H1 (cell line): ENCODE data around the gene COX7A1. TPM values are rescaled to one million over a fixed set of nuclear protein-coding genes. Genes with fewer than 3 reads are reported as not detected.

ENCODE experiments used
- CTCF ChIA-PET: fragments of 300-600 bp; sonication (Branson Sonifier 250); formaldehyde crosslinking; loops from one replicate; lab custom pipeline; 2021; ENCODE audit not compliant: partially characterized antibody; lab: Charles Lee
- POLR2A ChIA-PET: fragments of 300-600 bp; sonication (Branson Sonifier 250); formaldehyde crosslinking; loops from one replicate; lab custom pipeline; 2021; ENCODE audit warnings: inconsistent platforms; ENCODE audit not compliant: partially characterized antibody; lab: Charles Lee
- DNase-seq, 2 experiments: peaks; one replicate each; pipeline versions ENCODE4 v3.0.0 to v3.0.0-alpha.2; 2010 to 2022; ENCODE audit warnings: low spot score in 2 of 2, low read depth in 1 of 2, mixed read lengths in 1 of 2
- FAIRE-seq: peaks from 2 replicates; lab custom pipeline; 2011; peaks lifted over from hg19 to GRCh38; lab: Jason Lieb, UNC
- H2AFZ ChIP-seq: 2 replicates; pipeline ENCODE4 v1.8.1; 2012; ENCODE audit warnings: low read length, inconsistent platforms
- H2AK5ac ChIP-seq: 2 replicates; pipeline ENCODE4 v1.6.1; 2013; ENCODE audit warnings: low read depth, low read length
- H2BK120ac ChIP-seq: replicated peaks from 2 replicates; pipeline ENCODE3; 2013; ENCODE audit warnings: low read depth, low read length, inconsistent platforms
- H2BK12ac ChIP-seq: 2 replicates; pipeline ENCODE4 v1.6.1; 2013; ENCODE audit warnings: low read depth, low read length
- H2BK15ac ChIP-seq: 2 replicates; pipeline ENCODE4 v1.6.1; 2013; ENCODE audit warnings: low read length
- H2BK20ac ChIP-seq: 2 replicates; pipeline ENCODE4 v1.6.1; 2013; ENCODE audit warnings: low read length
- H2BK5ac ChIP-seq: 2 replicates; pipeline ENCODE4 v1.6.1; 2013; ENCODE audit warnings: low read depth, low read length
- H3K14ac ChIP-seq: 2 replicates; pipeline ENCODE4 v1.6.1; 2013; ENCODE audit warnings: inconsistent platforms; ENCODE audit not compliant: insufficient read length
- H3K18ac ChIP-seq: 2 replicates; pipeline ENCODE4 v1.6.1; 2013; ENCODE audit warnings: low read length; ENCODE audit errors: extremely low read depth
- H3K23ac ChIP-seq: 2 replicates; pipeline ENCODE4 v1.6.1; 2013; ENCODE audit warnings: inconsistent platforms; ENCODE audit not compliant: insufficient read length
- H3K23me2 ChIP-seq: 2 replicates; pipeline ENCODE4 v1.6.1; 2013; ENCODE audit warnings: low read depth, low read length
- H3K27ac ChIP-seq: 2 replicates; pipeline ENCODE4 v1.6.1; 2011; ENCODE audit warnings: low read depth, low read length, inconsistent platforms
- H3K27me3 ChIP-seq, 4 experiments: replicated peaks in 1 of 4; 1 replicate in 1 of 4; 2 replicates in 3 of 4; pipeline versions ENCODE4 v1.6.1 to v1.8.1; 2011 to 2013; ENCODE audit warnings: low read length in 3 of 4, mild to moderate bottlenecking in 3 of 4, inconsistent platforms in 2 of 4, mixed read lengths in 2 of 4, moderate library complexity in 1 of 4; ENCODE audit not compliant: control insufficient read depth in 3 of 4, insufficient read depth in 3 of 4; ENCODE audit errors: extremely low read depth in 1 of 4
- H3K36me3 ChIP-seq, 4 experiments: 2 replicates each; pipeline versions ENCODE4 v1.6.1 to v1.8.1; 2011 to 2013; ENCODE audit warnings: mild to moderate bottlenecking in 4 of 4, low read length in 3 of 4, moderate library complexity in 2 of 4, control low read depth in 1 of 4, inconsistent platforms in 1 of 4; ENCODE audit not compliant: insufficient read depth in 4 of 4, control insufficient read depth in 2 of 4
- H3K4ac ChIP-seq: replicated peaks from 2 replicates; pipeline ENCODE3; 2013; ENCODE audit warnings: low read length, low read depth, mixed read lengths, inconsistent platforms; ENCODE audit not compliant: insufficient read length
- H3K4me1 ChIP-seq, 4 experiments: replicated peaks in 1 of 4; 1 replicate in 1 of 4; 2 replicates in 3 of 4; pipeline versions ENCODE4 v1.6.1 to v1.8.1; 2011 to 2013; ENCODE audit warnings: low read length in 3 of 4, inconsistent platforms in 2 of 4, mixed read lengths in 1 of 4; ENCODE audit not compliant: insufficient read depth in 4 of 4, control insufficient read depth in 3 of 4
- H3K4me2 ChIP-seq, 2 experiments: 2 replicates each; pipeline versions ENCODE4 v1.6.1 to v1.8.1; 2011 to 2013; ENCODE audit warnings: low read depth in 2 of 2, low read length in 2 of 2, control low read depth in 1 of 2, inconsistent platforms in 1 of 2, mild to moderate bottlenecking in 1 of 2; ENCODE audit not compliant: insufficient read depth in 1 of 2
- H3K4me3 ChIP-seq, 4 experiments: fragments of 200-600, 300-600 bp in 1 of 4; sonication (generic), shearing (Covaris generic), sonication (Bioruptor Twin) in 1 of 4; 2 replicates each; pipeline versions ENCODE4 v1.5.1 to v1.8.1; 2011 to 2016; ENCODE audit warnings: low read length in 4 of 4, low read depth in 3 of 4, control low read depth in 2 of 4, inconsistent platforms in 2 of 4, mild to moderate bottlenecking in 2 of 4, mixed read lengths in 1 of 4, moderate library complexity in 1 of 4; ENCODE audit not compliant: insufficient read depth in 2 of 4; ENCODE audit errors: extremely low read depth in 1 of 4
- H3K56ac ChIP-seq: replicated peaks from 2 replicates; pipeline ENCODE3; 2013; ENCODE audit warnings: low read depth, mild to moderate bottlenecking, mixed read lengths, low read length, inconsistent platforms; ENCODE audit not compliant: insufficient read length
- H3K79me1 ChIP-seq: 2 replicates; pipeline ENCODE4 v1.6.1; 2013; ENCODE audit warnings: low read depth, low read length, control low read depth
- H3K79me2 ChIP-seq, 2 experiments: 2 replicates each; pipeline versions ENCODE4 v1.6.1 to v1.8.1; 2012 to 2013; ENCODE audit warnings: low read length in 2 of 2, mild to moderate bottlenecking in 2 of 2, inconsistent platforms in 1 of 2; ENCODE audit not compliant: insufficient read depth in 2 of 2, control insufficient read depth in 1 of 2
- H3K9ac ChIP-seq, 4 experiments: replicated peaks in 1 of 4; 1 replicate in 1 of 4; 2 replicates in 3 of 4; pipeline versions ENCODE4 v1.6.1 to v1.8.1; 2011 to 2013; ENCODE audit warnings: low read depth in 3 of 4, low read length in 3 of 4, control low read depth in 2 of 4, mild to moderate bottlenecking in 2 of 4, moderate library complexity in 2 of 4, inconsistent platforms in 1 of 4; ENCODE audit errors: extremely low read depth in 1 of 4
- H3K9me3 ChIP-seq, 2 experiments: 2 replicates each; pipeline versions ENCODE4 v1.6.1 to v1.8.1; 2012 to 2013; ENCODE audit warnings: mild to moderate bottlenecking in 2 of 2, moderate library complexity in 2 of 2, control low read depth in 1 of 2, inconsistent platforms in 1 of 2, low read depth in 1 of 2, low read length in 1 of 2, mixed read lengths in 1 of 2; ENCODE audit not compliant: insufficient read depth in 2 of 2
- H4K20me1 ChIP-seq, 2 experiments: replicated peaks in 1 of 2; 2 replicates each; pipeline versions ENCODE3 to v1.8.1; 2011 to 2013; ENCODE audit warnings: inconsistent platforms in 2 of 2, low read length in 2 of 2, mild to moderate bottlenecking in 1 of 2; ENCODE audit not compliant: insufficient read depth in 2 of 2, control insufficient read depth in 1 of 2
- H4K5ac ChIP-seq: 2 replicates; pipeline ENCODE4 v1.6.1; 2013; ENCODE audit warnings: low read length, low read depth, mixed read lengths, inconsistent platforms; ENCODE audit not compliant: insufficient read length
- H4K8ac ChIP-seq: 2 replicates; pipeline ENCODE4 v1.8.0; 2013; ENCODE audit warnings: mild to moderate bottlenecking, moderate library complexity, low read length, inconsistent platforms; ENCODE audit not compliant: insufficient read depth; ENCODE audit errors: extremely low read depth
- H4K91ac ChIP-seq: replicated peaks from 2 replicates; pipeline ENCODE3; 2013; ENCODE audit warnings: low read length, mixed read lengths, inconsistent platforms; ENCODE audit not compliant: insufficient read length
- CEBPB ChIP-seq: IDR thresholded peaks from 2 replicates; pipeline ENCODE4 v1.6.1; 2012; ENCODE audit warnings: low read depth, low read length
- JUN ChIP-seq: IDR thresholded peaks from 2 replicates; pipeline ENCODE4 v1.6.1; 2011; ENCODE audit warnings: low read depth, mild to moderate bottlenecking, improper control_type of control experiment, low read length
- KDM5A ChIP-seq: fragments of 200-600 bp; IDR thresholded peaks from 2 replicates; pipeline ENCODE4 v1.7.1; 2012; ENCODE audit warnings: mild to moderate bottlenecking, low read length, inconsistent platforms, mixed read lengths
- POLR2AphosphoS5 ChIP-seq: IDR thresholded peaks from 2 replicates; pipeline ENCODE4 v1.6.1; 2011; ENCODE audit warnings: low read depth, low read length
- RFX5 ChIP-seq: IDR thresholded peaks from 2 replicates; pipeline ENCODE4 v1.6.1; 2011; ENCODE audit warnings: low read depth, low read length, improper control_type of control experiment, borderline replicate concordance
- RXRA ChIP-seq: IDR thresholded peaks from 2 replicates; pipeline ENCODE4 v1.6.1; 2011; ENCODE audit warnings: low read depth, mild to moderate bottlenecking, low read length, moderate library complexity; ENCODE audit not compliant: insufficient read depth
- TAF1 ChIP-seq: IDR thresholded peaks from 2 replicates; pipeline ENCODE4 v1.6.1; 2011; ENCODE audit warnings: mild to moderate bottlenecking, low read depth, low read length
- ZNF274 ChIP-seq: IDR thresholded peaks from 2 replicates; pipeline ENCODE4 v1.7.0; 2012; ENCODE audit warnings: low read length, borderline replicate concordance; ENCODE audit errors: extremely low read depth
- WGBS, 2 experiments: shearing (Covaris generic) in 1 of 2; methylation state at CpG; one replicate each; pipeline versions ENCODE4 v1.1.6 to v1.1.7; 2013 to 2015; ENCODE audit warnings: low lambda C conversion rate in 2 of 2, mixed read lengths in 2 of 2, inconsistent platforms in 1 of 2, low coverage in 1 of 2, missing lambda C conversion rate in 1 of 2; ENCODE audit not compliant: insufficient replicate concordance in 2 of 2, insufficient coverage in 1 of 2, insufficient read length in 1 of 2; ENCODE audit errors: extremely low coverage in 1 of 2, missing lambda C conversion rate in 1 of 2; 5-methylcytosine and 5-hydroxymethylcytosine counted together
- polyA plus RNA-seq, 7 experiments: library from polyadenylated mRNA; depleted of rRNA in 3 of 7; stranded (reverse) in 5 of 7; unstranded in 2 of 7; fragments of >200 nt in 5 of 7; fragments of 200-250 nt in 2 of 7; gene quantifications; 1 replicate in 5 of 7; 2 replicates in 1 of 7; 4 replicates in 1 of 7; pipeline versions ENCODE4 v1.2.1 to v1.2.3, GENCODE V29; 2011 to 2013; ENCODE audit warnings: missing spikeins in 2 of 7, mixed read lengths in 2 of 7
- total RNA-seq: library from RNA; stranded (reverse); fragmentation: NEBNext Ultra II Directional; extraction: Animal tissue kit (Norgen Biotek cat#: 25700); gene quantifications from 2 replicates; pipeline ENCODE4 v1.2.1, GENCODE V29; 2021

The COX7A1 gene
- total and polyA plus RNA-seq, 2 of the 8 experiments (the other 6 are each of a cell fraction or from before 2014, with no cell fraction given), result 0.60 TPM

DNA sequence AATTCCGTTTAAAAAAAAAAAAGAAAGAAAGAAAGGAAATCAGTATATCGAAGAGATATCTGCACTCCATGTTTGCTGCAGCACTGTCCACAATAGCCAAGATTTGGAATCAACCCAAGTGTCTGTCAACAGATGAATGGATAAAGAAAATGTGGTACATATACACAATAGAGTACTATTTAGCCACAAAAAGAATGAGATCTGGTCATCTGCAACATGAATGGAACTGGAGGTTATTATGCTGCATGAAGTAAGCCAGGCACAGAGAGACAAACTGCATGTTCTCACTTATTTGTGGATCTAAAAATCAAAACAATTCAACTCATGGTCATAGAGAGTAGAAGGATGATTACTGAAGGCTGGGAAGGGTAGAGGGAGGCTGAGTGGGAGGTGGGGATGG is 45.9 kb upstream of the COX7A1 start:
- H3K23me2 ChIP-seq, result no peaks in the 10 kb centered on the region
- H3K56ac ChIP-seq, result no peak overlapping the region
- CTCF ChIA-PET, result interaction anchor here (1.0 kb wide), 1 partner anchor 70 kb away, joined by 3 read pairs; no protein-coding TSS in a partner anchor
- H3K4me2 ChIP-seq, result no peak overlapping the region
- no peaks in the 10 kb centered on the region for H3K27me3 ChIP-seq
- no peaks in the 10 kb centered on the region for H3K36me3 ChIP-seq
- no peaks in the 10 kb centered on the region for H3K79me2 ChIP-seq
- no peak overlapping the region for H3K18ac ChIP-seq
- no peak for FAIRE-seq
- DNase-seq, result no peak
- H2BK20ac ChIP-seq, result no peak overlapping the region
- H4K5ac ChIP-seq, result no peak overlapping the region
- no peaks in the 10 kb centered on the region for H3K79me1 ChIP-seq
- no peaks in the 10 kb centered on the region for H3K4me1 ChIP-seq
- H3K14ac ChIP-seq, result no peak overlapping the region
- no peak overlapping the region for H2BK15ac ChIP-seq
- no peak overlapping the region for H2AFZ ChIP-seq
- H3K4ac ChIP-seq, result no peak overlapping the region
- no peak overlapping the region for H3K9ac ChIP-seq
- H3K4me3 ChIP-seq, result no peak overlapping the region
- no peak overlapping the region for H4K8ac ChIP-seq
- no peak overlapping the region for H4K91ac ChIP-seq
- no peak overlapping the region for H2BK120ac ChIP-seq
- no peak overlapping the region for H2BK12ac ChIP-seq
- no peaks in the 10 kb centered on the region for H3K9me3 ChIP-seq
- H3K27ac ChIP-seq, result no peak overlapping the region
- no peak overlapping the region for H2BK5ac ChIP-seq
- no peak overlapping the region for H3K23ac ChIP-seq
- no peak overlapping the region for H2AK5ac ChIP-seq
- POLR2A ChIA-PET, result no interaction called here
- H4K20me1 ChIP-seq, result no peaks in the 10 kb centered on the region
- WGBS, 2 experiments, result 91% methylated on average over 1 of the region's 2 CpGs; no CpG with 5 or more reads in 1 of the 2 experiments
- TF ChIP-seq RFX5, result no peak
- no peak for TF ChIP-seq RXRA
- no peak for TF ChIP-seq JUN
- no peak for TF ChIP-seq ZNF274
- no peak for TF ChIP-seq CEBPB
- no peak for TF ChIP-seq POLR2AphosphoS5
- no peak for TF ChIP-seq KDM5A
- no peak for TF ChIP-seq TAF1
